Fibroblast of mammary gland (primary cell): ENCODE data around the gene ANKHD1.
"Not testable (repeated sequence)": the region's sequence is repeated elsewhere in the genome, so short reads cannot be mapped to it uniquely, and the experiment has no call there.

Experiments used
- DNase-seq: peaks from one replicate; pipeline ENCODE4 v3.0.0-alpha.2; 2010; ENCODE audit warnings: low read depth
- H3K4me3 ChIP-seq: 2 replicates; pipeline ENCODE4 v1.5.1; 2011; ENCODE audit warnings: low read depth, mild to moderate bottlenecking, low read length, moderate library complexity; ENCODE audit not compliant: control insufficient read depth
- CTCF ChIP-seq: conservative IDR thresholded peaks from 2 replicates; pipeline ENCODE4 v1.5.1; 2011; ENCODE audit warnings: low read depth, low read length, inconsistent platforms; ENCODE audit not compliant: control insufficient read depth, insufficient read depth

The ANKHD1 gene

GRCh38 chr5:140408750-140409241, 7.2 kb downstream of the ANKHD1 start:
- no peak for TF ChIP-seq CTCF
- H3K4me3 ChIP-seq = no peak overlapping the region
- no peak for DNase-seq

- DNase-seq = no peak
- H3K4me3 ChIP-seq = no peak overlapping the region
- TF ChIP-seq CTCF = no peak
These were observed 11.6 kb downstream of the ANKHD1 start for GRCh38 chr5:140413230-140413629.

GRCh38 chr5:140417235-140417634, 15.6 kb downstream of the ANKHD1 start:
- no peak overlapping the region for H3K4me3 ChIP-seq
- no peak for TF ChIP-seq CTCF
- DNase-seq = no peak

GRCh38 chr5:140418862-140419520, 17.4 kb downstream of the ANKHD1 start:
- no peak for DNase-seq
- TF ChIP-seq CTCF = no peak
- no peak overlapping the region for H3K4me3 ChIP-seq

- no peak for TF ChIP-seq CTCF
- H3K4me3 ChIP-seq = no peak overlapping the region
- DNase-seq = peak; percentile 16
These were observed 18.6 kb downstream of the ANKHD1 start for GRCh38 chr5:140420226-140420570.

- DNase-seq = no peak
- no peak for TF ChIP-seq CTCF
- H3K4me3 ChIP-seq = no peak overlapping the region
These were observed 19.2 kb downstream of the ANKHD1 start for GRCh38 chr5:140420665-140421361.

GRCh38 chr5:140421375-140421774, 19.7 kb downstream of the ANKHD1 start:
- H3K4me3 ChIP-seq, DNase-seq: not testable (repeated sequence)
